GM18861 (cell line): ENCODE measurements around the gene MITF.

ENCODE experiments used
- ATAC-seq: cut with Tn5 transposase; IDR thresholded peaks from one replicate; pipeline ENCODE4 v1.9.1; 2021; ENCODE audit not compliant: unreplicated experiment

MITF gene

DNA sequence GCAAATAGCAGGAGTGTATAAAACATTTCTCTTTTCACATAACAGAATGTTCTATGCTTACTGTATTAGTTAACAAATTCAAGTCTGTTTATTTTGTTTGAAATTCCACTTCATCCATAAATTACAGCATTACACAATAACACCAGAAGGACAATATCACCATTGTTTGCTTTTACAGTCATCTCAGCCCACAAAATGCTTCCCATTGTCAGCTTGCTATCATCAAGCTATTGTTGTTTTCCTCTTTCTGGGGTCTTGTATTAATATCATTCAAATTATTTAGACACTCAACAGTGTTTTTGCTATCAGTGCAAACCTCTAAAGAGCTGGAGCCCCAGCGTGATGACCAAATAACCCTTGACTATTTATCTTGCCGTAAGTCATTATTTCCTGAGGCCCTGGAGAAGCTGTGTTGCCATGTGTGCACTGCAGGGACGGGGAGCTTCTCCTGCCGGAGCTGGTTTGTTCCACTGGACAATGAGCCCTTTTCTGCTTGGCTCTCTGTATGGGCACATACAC, 261.4 kb downstream of the MITF start:
- no peak for ATAC-seq

DNA sequence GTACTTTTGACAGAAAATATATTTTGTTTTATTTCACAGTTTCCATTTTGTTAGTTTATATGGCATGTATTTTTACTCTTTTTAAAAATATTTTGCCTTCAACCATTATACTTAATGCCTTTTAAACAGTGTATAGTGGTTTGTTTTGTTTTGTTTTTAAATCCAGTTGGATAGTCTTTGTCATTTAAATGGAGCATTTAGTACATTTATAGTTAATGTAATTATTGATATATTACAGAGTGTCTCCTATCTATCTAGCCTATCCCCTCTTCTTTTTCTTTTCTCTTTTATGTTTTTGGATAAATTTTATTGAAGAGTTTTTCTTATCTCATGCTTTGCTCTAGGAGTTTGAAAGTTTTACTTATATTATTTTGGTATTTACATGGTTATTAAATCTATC, 263.9 kb downstream of the MITF start:
- no peak for ATAC-seq

GRCh38 chr3:70006089-70006488, 266.8 kb downstream of the MITF start:
- ATAC-seq, result no peak

DNA sequence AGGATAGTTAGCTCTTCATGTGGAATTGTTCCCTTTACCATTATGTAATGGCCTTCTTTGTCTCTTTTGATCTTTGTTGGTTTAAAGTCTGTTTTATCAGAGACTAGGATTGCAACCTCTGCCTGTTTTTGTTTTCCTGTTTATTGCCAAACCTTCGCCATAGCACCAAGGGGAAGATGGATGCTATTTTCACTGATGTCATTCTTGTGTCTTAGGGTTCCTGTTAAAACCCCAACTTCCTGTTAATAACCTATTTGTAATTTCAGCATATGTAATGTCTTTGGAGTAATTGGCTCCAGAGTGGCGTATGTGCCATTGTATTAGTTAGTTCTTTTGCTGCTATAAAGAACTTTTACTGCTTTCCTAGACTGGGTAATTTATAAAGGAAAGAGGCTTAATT, 271.1 kb downstream of the MITF start:
- no peak for ATAC-seq

- ATAC-seq, result no peak
These were observed 272.3 kb downstream of the MITF start for GRCh38 chr3:70011582-70011981.
